OCI-LY3 (cell line): Measurements from ENCODE around the gene RIC1.
"Not testable (repeated sequence)": the region's sequence is repeated elsewhere in the genome, so short reads cannot be mapped to it uniquely, and the experiment has no call there.

ENCODE experiments used
- H2AFZ ChIP-seq: fragments of 200-600, 300-600 bp; shearing (Covaris generic); 2 replicates; pipeline ENCODE4 v1.6.0; 2014; ENCODE audit warnings: antibody characterized with exemption, low read depth, low read length
- H3K27ac ChIP-seq: fragments of 200-600, 300-600 bp; sonication (generic); 2 replicates; pipeline ENCODE4 v1.5.1; 2014; ENCODE audit warnings: mild to moderate bottlenecking, low read length, moderate library complexity, mixed read lengths
- H3K27me3 ChIP-seq: fragments of 200-600, 300-600 bp; sonication (generic); 2 replicates; pipeline ENCODE4 v1.6.1; 2014; ENCODE audit warnings: low read depth, low read length, mixed read lengths
- H3K36me3 ChIP-seq: fragments of 200-600, 300-600 bp; sonication (generic); replicated peaks from 2 replicates; pipeline ENCODE3; 2014; ENCODE audit warnings: low read depth, low read length, mixed read lengths
- H3K4me1 ChIP-seq: fragments of 300-600, 200-600 bp; sonication (generic); 2 replicates; pipeline ENCODE4 v1.6.1; 2014; ENCODE audit warnings: low read length, mixed read lengths
- H3K4me2 ChIP-seq: fragments of 200-600, 300-600 bp; sonication (generic); 2 replicates; pipeline ENCODE4 v1.6.1; 2014; ENCODE audit warnings: low read length, mixed read lengths
- H3K4me3 ChIP-seq: fragments of 300-600, 200-600 bp; sonication (generic); 2 replicates; pipeline ENCODE4 v1.5.1; 2014; ENCODE audit warnings: antibody characterized with exemption, mild to moderate bottlenecking, low read length, moderate library complexity
- H3K79me2 ChIP-seq: fragments of 300-600, 200-600 bp; shearing (Covaris generic); 2 replicates; pipeline ENCODE4 v1.6.1; 2014; ENCODE audit warnings: mild to moderate bottlenecking, low read length, mixed read lengths
- H3K9ac ChIP-seq: fragments of 300-600, 200-600 bp; shearing (Covaris generic); 2 replicates; pipeline ENCODE4 v1.6.0; 2014; ENCODE audit warnings: mild to moderate bottlenecking, low read length, moderate library complexity
- H3K9me3 ChIP-seq: fragments of 200-600, 300-600 bp; shearing (Covaris generic); 2 replicates; pipeline ENCODE4 v1.6.1; 2014; ENCODE audit warnings: low read length, mixed read lengths; ENCODE audit not compliant: insufficient read depth
- H4K20me1 ChIP-seq: fragments of 200-600, 300-600 bp; sonication (generic); 2 replicates; pipeline ENCODE4 v1.6.1; 2016; ENCODE audit warnings: low read length, mixed read lengths; ENCODE audit not compliant: insufficient read depth
- CTCF ChIP-seq: fragments of 200-600, 300-600 bp; sonication (generic); IDR thresholded peaks from 2 replicates; pipeline ENCODE4 v1.5.1; 2014; ENCODE audit warnings: antibody characterized with exemption, low read length, low read depth
- EZH2phosphoT487 ChIP-seq: fragments of 200-600 bp; shearing (Covaris generic); IDR thresholded peaks from 2 replicates; pipeline ENCODE4 v1.6.1; 2018; ENCODE audit warnings: antibody characterized with exemption, mixed run types, low read depth

Gene RIC1

GRCh38 chr9:5767968-5768932, 139.3 kb downstream of the RIC1 start:
- H2AFZ ChIP-seq = no peak overlapping the region
- H3K4me2 ChIP-seq = peak overlapping the region; percentile 46
- H4K20me1 ChIP-seq = no peaks in the 10 kb centered on the region
- H3K9me3 ChIP-seq = no peaks in the 10 kb centered on the region
- H3K4me3 ChIP-seq = 0 out of 2 replicates have a peak overlapping the region, but pooled peaks have one; percentile 0
- H3K79me2 ChIP-seq = no peaks in the 10 kb centered on the region
- H3K36me3 ChIP-seq = peaks cover 55% of the 10 kb centered on the region
- H3K27me3 ChIP-seq = no peaks in the 10 kb centered on the region
- TF ChIP-seq CTCF = no peak
- no peak for TF ChIP-seq EZH2phosphoT487
- peak overlapping the region; percentile 19; the same call in 1 of the 2 replicates for H3K9ac ChIP-seq
- H3K4me1 ChIP-seq = peaks cover 22% of the 10 kb centered on the region
- H3K27ac ChIP-seq = peak overlapping the region; percentile 73

- Histone ChIP-seq H4K20me1 (0 out of 2 replicates have a peak, but pooled peaks cover 5% of the 10 kb centered on the region), H3K9me3 (peaks cover 2% of the 10 kb centered on the region; the same call in 1 of the 2 replicates), H3K4me3 (no peak overlapping the region), H3K9ac (no peak overlapping the region), H3K4me1 (peaks cover 7% of the 10 kb centered on the region), H3K27me3 (no peaks in the 10 kb centered on the region), H3K36me3 (peaks cover 74% of the 10 kb centered on the region), H3K79me2 (no peaks in the 10 kb centered on the region), H3K4me2 (no peak overlapping the region), H3K27ac (no peak overlapping the region), H2AFZ (no peak overlapping the region)
- TF ChIP-seq EZH2phosphoT487 = no peak
- peak; percentile 33 for TF ChIP-seq CTCF
Measured at GRCh38 chr9:5773324-5773999, 144.6 kb downstream of the RIC1 start.

GRCh38 chr9:5778805-5779204, 149.9 kb downstream of the RIC1 start:
- 0 out of 2 replicates have a peak, but pooled peaks cover 5% of the 10 kb centered on the region for H4K20me1 ChIP-seq
- H3K36me3 ChIP-seq = peaks cover 56% of the 10 kb centered on the region
- H3K27me3 ChIP-seq = no peaks in the 10 kb centered on the region

GRCh38 chr9:5779705-5780218, 150.9 kb downstream of the RIC1 start:
- H3K36me3 ChIP-seq = peaks cover 46% of the 10 kb centered on the region
- H3K4me3 ChIP-seq, H2AFZ ChIP-seq, H3K27ac ChIP-seq, H3K9ac ChIP-seq, H3K27me3 ChIP-seq, H3K4me1 ChIP-seq, H3K9me3 ChIP-seq, H4K20me1 ChIP-seq, H3K79me2 ChIP-seq, H3K4me2 ChIP-seq: not testable (repeated sequence)

More at GRCh38 chr9:5778805-5779204, 149.9 kb downstream of the RIC1 start:
- no peak overlapping the region for H3K4me2 ChIP-seq
- no peak overlapping the region for H3K9ac ChIP-seq
- H3K9me3 ChIP-seq = peaks cover 6% of the 10 kb centered on the region
- H3K79me2 ChIP-seq = no peaks in the 10 kb centered on the region
- no peak overlapping the region for H3K27ac ChIP-seq
- H3K4me1 ChIP-seq = no peaks in the 10 kb centered on the region
- H2AFZ ChIP-seq = no peak overlapping the region
- no peak overlapping the region for H3K4me3 ChIP-seq
- TF ChIP-seq CTCF = no peak
- no peak for TF ChIP-seq EZH2phosphoT487

GRCh38 chr9:5783420-5783819, 154.5 kb downstream of the RIC1 start:
- H3K4me1 ChIP-seq, H3K9me3 ChIP-seq, H3K4me2 ChIP-seq, H3K4me3 ChIP-seq, H3K27me3 ChIP-seq, H3K27ac ChIP-seq, H2AFZ ChIP-seq, H3K79me2 ChIP-seq, H3K9ac ChIP-seq, H4K20me1 ChIP-seq: not testable (repeated sequence)
- H3K36me3 ChIP-seq = peaks cover 37% of the 10 kb centered on the region
